BJ (cell line): ENCODE results near the gene LRRIQ4. TPM values are rescaled to one million over a fixed set of nuclear protein-coding genes. Genes with fewer than 3 reads are reported as not detected.

Experiments used
- CTCF ChIA-PET: fragments of 350-600 bp; formaldehyde crosslinking; extraction: SDS; loops from one replicate; lab custom pipeline; 2021; ENCODE audit warnings: antibody characterized with exemption, inconsistent platforms; lab: Yijun Ruan, JAX
- POLR2A ChIA-PET: fragments of 300-600 bp; sonication (Branson Sonifier 250); formaldehyde crosslinking; extraction: SDS; loops from one replicate; lab custom pipeline; 2021; ENCODE audit warnings: antibody characterized with exemption; lab: Charles Lee
- DNase-seq: peaks from one replicate; pipeline ENCODE4 v3.0.0-alpha.2; 2011; ENCODE audit warnings: low read depth
- H3K27me3 ChIP-seq: 2 replicates; pipeline ENCODE4 v1.6.0; 2011; ENCODE audit warnings: low read length; ENCODE audit not compliant: control insufficient read depth, insufficient read depth
- H3K36me3 ChIP-seq: 2 replicates; pipeline ENCODE4 v1.5.1; 2011; ENCODE audit warnings: low read length; ENCODE audit not compliant: control insufficient read depth, insufficient read depth
- H3K4me3 ChIP-seq: 2 replicates; pipeline ENCODE4 v1.5.1; 2011; ENCODE audit warnings: low read depth, mild to moderate bottlenecking, control low read depth, low read length
- polyA plus RNA-seq: library from polyadenylated mRNA; depleted of rRNA; stranded (reverse); fragments of >200 nt; gene quantifications from 2 replicates; pipeline ENCODE4 v1.2.3, GENCODE V29; 2011
- TF ChIP-seq, protein P1 (sequence below): IDR thresholded peaks from 2 replicates; pipeline ENCODE4 v1.5.1; 2011; ENCODE audit warnings: low read depth, mild to moderate bottlenecking, control low read depth, inconsistent platforms, low read length, moderate library complexity; ENCODE audit not compliant: insufficient read depth

Gene LRRIQ4
- polyA plus RNA-seq, 1 experiment, result not detected

DNA sequence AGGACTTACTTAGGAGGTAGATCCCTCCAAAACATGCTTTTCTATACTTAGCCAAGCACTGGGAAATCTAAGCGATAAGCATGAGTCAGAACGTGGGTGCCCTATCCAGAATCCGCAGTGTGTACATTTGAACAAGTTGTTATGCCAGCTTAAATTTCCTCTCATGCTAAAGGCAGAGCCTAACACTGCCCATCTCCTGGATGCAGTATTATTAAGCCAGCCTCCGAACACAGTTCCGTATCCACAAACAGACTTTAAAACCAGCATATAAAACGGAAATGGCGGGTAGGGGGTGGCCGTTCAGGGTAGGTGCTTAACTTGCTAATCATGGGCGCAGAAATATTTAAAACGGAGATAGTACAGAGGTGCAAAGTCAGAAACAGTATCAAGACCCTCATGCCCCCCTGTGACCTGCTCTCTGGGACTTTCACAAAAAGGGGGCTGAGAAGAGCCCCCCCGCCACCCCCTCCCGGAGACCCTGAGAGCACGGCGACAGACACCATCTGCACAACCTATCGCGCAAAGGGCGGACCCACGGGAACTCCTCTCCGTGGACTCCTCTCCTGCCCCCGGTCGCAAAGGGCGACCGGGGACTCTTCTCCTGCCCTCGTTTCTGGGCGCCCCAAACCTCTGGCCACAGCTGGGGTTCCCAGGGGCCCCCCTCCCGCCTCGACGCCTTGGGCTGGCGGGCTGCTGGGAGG is 889 bp upstream of the LRRIQ4 start:
- ChIA-PET POLR2A (no interaction called here), CTCF (interaction anchor here (0.9 to 1.3 kb wide), 4 partner anchors 15 to 662 kb away, joined by 3 to 5 read pairs (median 4); no protein-coding TSS in a partner anchor)
- TF ChIP-seq, protein P1, sequence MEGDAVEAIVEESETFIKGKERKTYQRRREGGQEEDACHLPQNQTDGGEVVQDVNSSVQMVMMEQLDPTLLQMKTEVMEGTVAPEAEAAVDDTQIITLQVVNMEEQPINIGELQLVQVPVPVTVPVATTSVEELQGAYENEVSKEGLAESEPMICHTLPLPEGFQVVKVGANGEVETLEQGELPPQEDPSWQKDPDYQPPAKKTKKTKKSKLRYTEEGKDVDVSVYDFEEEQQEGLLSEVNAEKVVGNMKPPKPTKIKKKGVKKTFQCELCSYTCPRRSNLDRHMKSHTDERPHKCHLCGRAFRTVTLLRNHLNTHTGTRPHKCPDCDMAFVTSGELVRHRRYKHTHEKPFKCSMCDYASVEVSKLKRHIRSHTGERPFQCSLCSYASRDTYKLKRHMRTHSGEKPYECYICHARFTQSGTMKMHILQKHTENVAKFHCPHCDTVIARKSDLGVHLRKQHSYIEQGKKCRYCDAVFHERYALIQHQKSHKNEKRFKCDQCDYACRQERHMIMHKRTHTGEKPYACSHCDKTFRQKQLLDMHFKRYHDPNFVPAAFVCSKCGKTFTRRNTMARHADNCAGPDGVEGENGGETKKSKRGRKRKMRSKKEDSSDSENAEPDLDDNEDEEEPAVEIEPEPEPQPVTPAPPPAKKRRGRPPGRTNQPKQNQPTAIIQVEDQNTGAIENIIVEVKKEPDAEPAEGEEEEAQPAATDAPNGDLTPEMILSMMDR, result no peak

DNA sequence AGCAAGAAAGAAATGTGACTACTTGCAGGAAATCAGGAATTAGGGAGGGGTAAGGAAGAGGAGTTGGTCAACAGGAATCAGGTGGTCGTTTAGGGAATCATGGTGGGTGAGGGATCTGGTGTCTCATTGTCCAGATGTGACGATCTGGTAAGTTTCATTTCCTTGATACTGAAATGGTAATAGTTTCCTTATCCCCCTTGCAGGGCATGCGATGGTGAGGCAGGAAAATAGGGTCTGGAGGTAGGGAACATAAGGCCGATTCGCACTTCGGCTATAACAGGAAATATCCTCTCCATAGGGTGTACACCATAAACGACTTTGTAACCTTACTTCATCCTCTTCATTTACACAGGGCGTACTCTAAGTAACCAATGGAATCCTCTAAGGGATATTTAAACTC is 608 bp downstream of the LRRIQ4 start:
- H3K36me3 ChIP-seq, result no peaks in the 10 kb centered on the region
- no peak for DNase-seq
- no peaks in the 10 kb centered on the region for H3K27me3 ChIP-seq
- ChIA-PET POLR2A (no interaction called here), CTCF (no interaction called here)
- TF ChIP-seq, protein P1, result no peak
- peak overlapping the region; percentile 48; the same call in 1 of the 2 replicates for H3K4me3 ChIP-seq

More for the DNA sequence above, 889 bp upstream of the LRRIQ4 start:
- Histone ChIP-seq H3K4me3 (peak overlapping the region; percentile 48), H3K27me3 (no peaks in the 10 kb centered on the region), H3K36me3 (no peaks in the 10 kb centered on the region)
- peak; percentile 9 for DNase-seq

DNA sequence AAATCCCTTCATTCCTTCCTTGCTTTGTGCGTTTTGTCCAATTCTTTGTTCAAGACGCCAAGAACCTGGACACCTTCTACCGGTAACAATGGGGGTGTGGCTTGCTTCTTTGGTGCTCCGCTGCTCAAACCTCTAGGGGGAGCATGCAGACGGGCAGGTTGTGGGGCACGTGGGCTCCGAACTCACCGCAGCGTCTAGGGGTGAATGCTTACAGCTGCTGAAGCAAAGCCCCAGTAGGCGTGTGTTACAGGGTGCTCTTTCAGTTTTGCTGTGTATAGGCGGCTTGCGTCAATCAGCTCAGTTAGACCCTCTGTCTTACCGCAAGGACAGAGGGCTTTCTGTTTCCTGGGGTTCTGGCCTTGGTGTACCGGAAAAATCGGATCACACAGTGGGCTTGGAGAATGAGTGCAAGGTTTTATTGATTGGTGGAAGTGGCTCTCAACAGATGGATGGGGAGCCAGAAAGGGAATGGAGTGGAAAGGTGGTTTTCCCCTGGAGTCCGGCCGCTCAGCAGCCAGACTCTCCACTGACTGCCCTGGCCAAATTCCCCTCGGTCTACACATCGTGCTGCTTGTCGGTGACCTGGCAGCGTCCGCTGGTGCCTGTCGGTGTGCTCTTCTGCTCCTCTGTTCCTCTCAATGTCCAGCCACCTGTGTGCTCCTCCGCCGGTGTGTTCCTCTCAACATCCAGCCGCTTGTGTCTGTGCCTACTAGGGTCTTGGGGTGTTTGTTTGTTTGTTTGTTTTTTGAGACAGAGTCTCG is 1.3 kb downstream of the LRRIQ4 start:
- Histone ChIP-seq H3K27me3 (no peaks in the 10 kb centered on the region), H3K4me3 (no peak overlapping the region), H3K36me3 (no peaks in the 10 kb centered on the region)
- CTCF ChIA-PET, result no interaction called here
- no peak for DNase-seq
- TF ChIP-seq, protein P1, result peak; percentile 40
- POLR2A ChIA-PET, result no interaction called here

DNA sequence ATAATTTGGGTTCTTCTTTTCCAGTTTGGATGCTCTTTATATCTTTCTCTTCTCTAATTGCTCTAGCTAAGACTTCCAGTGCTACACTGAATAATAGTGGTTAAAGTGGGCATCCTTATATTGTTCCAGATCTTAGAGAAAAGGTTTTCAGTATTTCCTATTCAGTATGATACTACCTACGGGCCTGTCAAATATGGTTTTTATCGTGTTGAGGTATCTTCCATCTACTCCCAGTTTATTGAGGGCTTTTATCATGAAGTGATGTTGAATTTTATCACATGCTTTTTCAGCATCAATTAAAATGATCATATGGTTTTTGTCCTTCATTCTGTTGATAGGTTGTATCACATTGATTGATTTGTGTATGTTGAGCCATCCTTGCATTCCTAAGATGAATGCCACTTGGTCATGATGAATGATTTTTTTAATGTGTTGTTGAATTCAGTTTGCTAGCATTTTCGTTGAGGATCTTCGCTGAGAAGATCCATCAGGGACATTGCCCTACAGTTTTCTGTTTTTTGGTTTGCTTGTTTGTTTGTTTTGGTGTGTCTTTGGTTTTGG is 3.0 kb downstream of the LRRIQ4 start:
- POLR2A ChIA-PET, result no interaction called here
- CTCF ChIA-PET, result no interaction called here
- DNase-seq, result no peak
- TF ChIP-seq, protein P1, result no peak
- Histone ChIP-seq H3K36me3 (no peaks in the 10 kb centered on the region), H3K27me3 (no peaks in the 10 kb centered on the region), H3K4me3 (no peak overlapping the region)

DNA sequence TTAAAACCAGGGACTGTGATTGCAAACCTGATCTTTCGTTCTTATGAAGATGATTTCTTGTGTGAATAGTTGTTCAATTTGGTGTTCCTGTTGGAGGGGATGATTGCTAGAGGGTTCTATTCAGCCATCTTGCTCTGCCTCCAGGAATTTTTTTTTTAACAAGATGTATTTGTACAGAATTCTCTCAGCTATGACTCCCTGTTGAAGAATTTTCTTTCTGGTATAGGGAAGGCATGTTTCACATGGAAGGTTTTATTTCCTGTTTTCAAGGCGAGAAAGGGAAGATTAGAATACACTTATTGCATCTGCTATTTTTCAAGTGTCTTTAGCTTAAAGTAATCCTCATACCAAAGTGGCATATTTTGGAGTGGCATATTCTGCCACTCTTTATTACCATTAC is 5.6 kb downstream of the LRRIQ4 start:
- TF ChIP-seq, protein P1, result no peak
- DNase-seq, result peak; percentile 5
- no peaks in the 10 kb centered on the region for H3K27me3 ChIP-seq
- POLR2A ChIA-PET, result no interaction called here
- H3K4me3 ChIP-seq, result no peak overlapping the region
- CTCF ChIA-PET, result interaction anchor here (0.7 kb wide), 1 partner anchor 1395 kb away, joined by 3 read pairs; no protein-coding TSS in a partner anchor
- H3K36me3 ChIP-seq, result no peaks in the 10 kb centered on the region
